H1 (cell line): ENCODE data around the gene TRAF3.

ENCODE experiments used
- KDM1A ChIP-seq: fragments of 200-600, 300-600 bp; sonication (generic); IDR thresholded peaks from 2 replicates; pipeline ENCODE4 v1.7.1; 2016; ENCODE audit warnings: mild to moderate bottlenecking, low read length, borderline replicate concordance
- POLR2A ChIP-seq, 2 experiments: IDR thresholded peaks; 1 replicate in 1 of 2; 2 replicates in 1 of 2; pipeline ENCODE4 v1.6.1; 2011; ENCODE audit warnings: low read depth in 2 of 2, low read length in 2 of 2, mild to moderate bottlenecking in 2 of 2; ENCODE audit errors: control extremely low read depth in 1 of 2

- TF ChIP-seq KDM1A (no peak), POLR2A (IDR thresholded peaks at IDR 0.05; ENCODE audit: control extremely low read depth in 1 of 2, low read depth in 2 of 2, low read length in 2 of 2) (no peak)
Measured at GRCh38 chr14:102945346-102946130, 168.3 kb downstream of the TRAF3 start.
